Adipocyte (in vitro differentiated cells): ENCODE measurements around the gene TWF2.
A peak's percentile ranks its signal among the peaks of the same experiment; 100 is the strongest.

Experiments
- DNase-seq: peaks from one replicate; pipeline ENCODE4 v3.0.0-alpha.2; 2015; ENCODE audit warnings: low read depth
- H3K27me3 ChIP-seq: replicated peaks from 2 replicates; pipeline ENCODE4 v1.7.0; 2013; ENCODE audit warnings: mild to moderate bottlenecking, low read length, moderate library complexity; ENCODE audit not compliant: control insufficient read depth, insufficient read depth
- H3K36me3 ChIP-seq: 2 replicates; pipeline ENCODE4 v1.7.0; 2013; ENCODE audit warnings: low read length, mild to moderate bottlenecking, moderate library complexity; ENCODE audit not compliant: control insufficient read depth, insufficient read depth, severe bottlenecking
- H3K4me1 ChIP-seq: 2 replicates; pipeline ENCODE4 v1.7.0; 2013; ENCODE audit warnings: mild to moderate bottlenecking, low read length, moderate library complexity; ENCODE audit not compliant: control insufficient read depth, insufficient read depth
- H3K4me3 ChIP-seq: 2 replicates; pipeline ENCODE4 v1.7.0; 2013; ENCODE audit warnings: mild to moderate bottlenecking, low read length, moderate library complexity
- H3K9ac ChIP-seq: 2 replicates; pipeline ENCODE4 v1.7.0; 2013; ENCODE audit warnings: mild to moderate bottlenecking, low read length, moderate library complexity
- H3K9me3 ChIP-seq: 2 replicates; pipeline ENCODE4 v1.7.0; 2013; ENCODE audit warnings: mild to moderate bottlenecking, low read length, moderate library complexity; ENCODE audit not compliant: control insufficient read depth

Gene TWF2

GRCh38 chr3:52196977-52197376 is 42.0 kb downstream of the TWF2 start:
- Histone ChIP-seq H3K4me1 (peaks cover 64% of the 10 kb centered on the region), H3K36me3 (peaks cover 13% of the 10 kb centered on the region), H3K9me3 (no peaks in the 10 kb centered on the region), H3K9ac (peak overlapping the region; percentile 95), H3K4me3 (peak overlapping the region; percentile 91), H3K27me3 (no peaks in the 10 kb centered on the region)
- no peak for DNase-seq

DNA sequence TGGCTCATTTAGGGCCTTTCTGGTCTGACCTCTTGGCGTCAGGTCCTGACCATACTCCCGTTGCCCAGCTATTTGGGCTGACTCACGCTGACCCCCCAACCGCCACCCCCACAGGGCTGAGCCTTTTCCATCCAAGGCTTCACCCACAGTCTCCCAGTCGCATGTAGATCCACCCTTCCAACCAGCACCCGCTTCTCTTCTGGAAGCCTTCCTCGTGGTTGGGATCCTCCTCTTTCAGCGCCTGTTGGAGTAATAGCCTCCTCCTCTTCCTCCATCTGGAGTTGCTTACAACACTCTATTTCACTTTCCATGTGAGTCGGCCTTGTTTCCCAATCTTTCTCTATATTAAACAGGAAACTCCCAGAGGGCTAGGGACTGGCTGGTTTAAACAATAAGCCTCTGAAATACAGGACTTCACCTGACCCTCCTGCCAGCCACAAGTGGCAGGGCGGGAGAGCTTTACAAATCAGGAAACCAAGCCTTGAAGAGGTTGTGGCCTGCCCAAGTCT is 43.1 kb downstream of the TWF2 start:
- Histone ChIP-seq H3K9me3 (no peaks in the 10 kb centered on the region), H3K9ac (peak overlapping the region; percentile 25), H3K27me3 (no peaks in the 10 kb centered on the region), H3K36me3 (peaks cover 5% of the 10 kb centered on the region), H3K4me1 (peaks cover 62% of the 10 kb centered on the region), H3K4me3 (peak overlapping the region; percentile 13)
- peak; percentile 79 for DNase-seq

DNA sequence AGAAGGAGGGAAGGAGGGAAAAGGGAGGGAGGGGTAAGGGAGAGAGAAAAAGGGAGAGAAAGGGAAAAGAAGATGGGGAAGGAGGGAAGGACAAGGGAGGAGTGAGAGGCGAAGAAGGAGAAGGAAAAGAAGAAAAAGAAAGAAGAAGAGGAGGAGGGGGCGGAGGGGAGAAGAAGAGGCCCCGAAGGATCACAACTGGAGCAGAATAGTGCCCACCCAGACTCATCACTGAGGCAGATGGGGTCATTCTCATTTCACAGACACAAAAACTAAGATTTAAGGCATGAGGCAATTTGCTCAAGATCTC is 43.7 kb downstream of the TWF2 start:
- peak overlapping the region; percentile 13 for H3K4me3 ChIP-seq
- peaks cover 62% of the 10 kb centered on the region for H3K4me1 ChIP-seq
- no peak overlapping the region for H3K9ac ChIP-seq
- no peak for DNase-seq
- peaks cover 5% of the 10 kb centered on the region for H3K36me3 ChIP-seq
- H3K9me3 ChIP-seq: no peaks in the 10 kb centered on the region
- H3K27me3 ChIP-seq: no peaks in the 10 kb centered on the region

GRCh38 chr3:52194485-52195290 is 44.3 kb downstream of the TWF2 start:
- Histone ChIP-seq H3K9ac (no peak overlapping the region), H3K4me3 (no peak overlapping the region), H3K4me1 (peaks cover 62% of the 10 kb centered on the region), H3K36me3 (peaks cover 3% of the 10 kb centered on the region), H3K9me3 (no peaks in the 10 kb centered on the region), H3K27me3 (no peaks in the 10 kb centered on the region)
- DNase-seq: no peak

DNA sequence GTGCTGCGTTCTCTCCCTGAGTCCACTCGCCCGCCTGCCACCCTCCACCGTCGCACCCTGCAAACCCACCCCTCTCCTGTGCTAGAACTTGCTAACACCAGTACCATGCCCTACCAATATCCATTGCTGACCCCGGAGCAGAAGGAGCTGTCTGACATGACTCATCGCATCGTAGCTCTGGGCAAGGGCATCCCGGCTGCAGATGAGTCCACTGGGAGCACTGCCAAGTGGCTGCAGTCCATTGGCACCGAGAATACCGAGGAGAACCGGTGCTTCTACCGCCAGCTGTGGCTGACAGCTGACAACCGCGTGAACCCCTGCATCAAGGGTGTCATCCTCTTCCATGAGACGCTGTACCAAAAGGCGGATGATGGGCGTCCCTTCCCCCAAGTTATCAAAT is 45.9 kb downstream of the TWF2 start:
- Histone ChIP-seq H3K27me3 (no peaks in the 10 kb centered on the region), H3K36me3 (no peaks in the 10 kb centered on the region), H3K4me3 (no peak overlapping the region), H3K9me3 (no peaks in the 10 kb centered on the region), H3K9ac (no peak overlapping the region), H3K4me1 (peaks cover 52% of the 10 kb centered on the region)
- peak; percentile 33 for DNase-seq

DNA sequence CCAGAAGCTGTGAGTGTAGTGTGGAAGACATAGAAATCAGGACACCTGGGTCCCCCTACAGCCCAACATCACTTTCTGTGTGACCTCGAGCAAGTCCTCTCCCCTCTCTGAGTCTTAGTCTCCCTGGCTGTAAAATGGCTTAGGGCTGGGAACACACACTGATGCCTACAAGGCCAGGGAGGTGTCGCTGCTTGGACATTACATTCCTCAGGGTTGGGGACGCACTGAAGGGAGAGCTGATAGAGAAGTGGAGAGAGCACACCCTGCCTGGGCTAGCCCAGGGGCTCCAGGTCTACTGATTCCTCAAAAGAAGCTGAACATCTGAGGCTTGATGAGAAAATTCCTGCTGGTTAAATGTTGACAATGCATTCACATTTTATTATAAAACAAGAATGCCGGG is 47.3 kb downstream of the TWF2 start:
- no peak overlapping the region for H3K4me3 ChIP-seq
- no peak for DNase-seq
- no peaks in the 10 kb centered on the region for H3K36me3 ChIP-seq
- no peaks in the 10 kb centered on the region for H3K27me3 ChIP-seq
- H3K9me3 ChIP-seq: no peaks in the 10 kb centered on the region
- peaks cover 41% of the 10 kb centered on the region for H3K4me1 ChIP-seq
- no peak overlapping the region for H3K9ac ChIP-seq

DNA sequence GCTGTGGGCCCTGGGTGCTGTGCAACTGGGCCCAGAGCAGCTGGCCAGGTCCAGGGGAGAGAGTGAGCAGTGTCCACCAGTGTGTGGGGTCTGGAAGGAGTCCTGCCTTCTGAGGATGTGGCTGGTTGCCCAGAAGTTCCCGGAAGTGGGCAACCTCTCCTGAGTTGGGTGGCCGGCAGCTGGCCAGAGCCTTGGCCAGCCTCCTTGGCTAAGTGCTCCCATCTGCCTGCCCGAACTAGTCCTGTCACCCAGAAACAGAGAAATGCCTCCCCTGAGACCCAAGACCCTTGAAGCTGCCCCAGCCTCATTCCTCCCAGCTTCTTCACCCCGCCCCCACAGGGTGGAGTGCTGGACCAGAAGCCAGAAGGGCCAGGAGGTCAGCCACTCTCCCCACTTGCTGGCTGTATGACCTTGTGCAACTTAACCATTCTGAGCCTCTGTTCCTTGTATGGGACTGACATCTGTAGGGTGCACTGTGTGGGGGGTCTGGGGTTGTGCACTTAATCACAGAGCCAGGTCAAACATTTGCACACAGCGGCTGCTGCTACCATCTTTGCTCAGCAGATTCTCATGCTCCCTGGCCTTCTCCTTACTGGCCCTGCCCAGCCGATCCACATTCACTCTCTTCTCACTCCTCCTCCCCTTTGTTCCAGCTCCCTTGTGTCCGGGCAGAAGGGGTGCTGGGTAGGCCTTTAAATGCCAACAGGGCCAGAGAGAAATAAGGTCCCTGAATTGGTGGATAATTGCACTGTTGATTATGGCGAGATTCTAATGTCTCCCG is 48.5 kb downstream of the TWF2 start:
- H3K36me3 ChIP-seq: no peaks in the 10 kb centered on the region
- no peak overlapping the region for H3K9ac ChIP-seq
- peaks cover 29% of the 10 kb centered on the region for H3K4me1 ChIP-seq
- no peaks in the 10 kb centered on the region for H3K9me3 ChIP-seq
- DNase-seq: peak; percentile 25
- H3K27me3 ChIP-seq: no peaks in the 10 kb centered on the region
- no peak overlapping the region for H3K4me3 ChIP-seq

DNA sequence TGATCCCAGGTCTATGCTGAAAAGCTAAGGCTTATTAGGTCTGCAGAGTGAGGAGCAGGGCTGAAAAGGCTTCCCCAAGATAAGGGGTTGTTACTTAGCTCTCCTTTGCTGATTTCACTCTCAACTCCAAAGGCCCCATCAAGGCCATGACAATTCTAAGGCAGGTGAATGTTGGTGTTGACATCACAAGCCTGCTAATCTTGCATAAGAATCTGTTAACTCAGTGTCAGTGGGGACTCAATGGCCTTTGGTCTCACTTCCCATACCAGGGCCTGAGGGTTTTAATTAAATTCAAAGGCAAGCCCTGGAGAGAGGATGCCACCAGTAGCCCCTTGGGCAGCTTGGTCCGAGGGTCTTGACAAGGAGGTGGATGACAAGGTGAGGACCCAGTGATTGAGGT is 50.4 kb downstream of the TWF2 start:
- no peak for DNase-seq
- H3K9ac ChIP-seq: no peak overlapping the region
- no peaks in the 10 kb centered on the region for H3K36me3 ChIP-seq
- H3K27me3 ChIP-seq: no peaks in the 10 kb centered on the region
- H3K4me3 ChIP-seq: no peak overlapping the region
- no peaks in the 10 kb centered on the region for H3K9me3 ChIP-seq
- peaks cover 27% of the 10 kb centered on the region for H3K4me1 ChIP-seq

DNA sequence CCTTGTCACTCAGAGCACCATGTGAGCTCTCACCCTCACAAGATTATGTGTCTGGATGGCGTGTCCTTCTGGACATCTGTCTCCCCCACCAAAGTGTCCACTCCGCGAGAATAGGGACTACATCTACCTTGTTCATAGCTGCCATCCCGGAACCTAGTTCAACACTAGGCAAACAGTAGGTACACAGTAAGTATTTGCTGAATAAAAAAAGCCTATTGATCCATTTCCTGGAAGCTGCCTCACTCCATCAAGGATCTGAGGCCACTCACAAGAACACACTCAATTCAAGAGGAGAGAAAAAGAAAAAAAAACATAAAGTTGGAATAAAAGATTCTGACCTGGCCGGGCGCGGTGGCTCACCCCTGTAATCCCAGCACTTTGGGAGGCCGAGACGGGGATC is 52.2 kb downstream of the TWF2 start:
- Histone ChIP-seq H3K4me1 (peaks cover 26% of the 10 kb centered on the region), H3K27me3 (no peaks in the 10 kb centered on the region), H3K9ac (no peak overlapping the region), H3K4me3 (no peak overlapping the region), H3K9me3 (no peaks in the 10 kb centered on the region), H3K36me3 (no peaks in the 10 kb centered on the region)
- DNase-seq: no peak

DNA sequence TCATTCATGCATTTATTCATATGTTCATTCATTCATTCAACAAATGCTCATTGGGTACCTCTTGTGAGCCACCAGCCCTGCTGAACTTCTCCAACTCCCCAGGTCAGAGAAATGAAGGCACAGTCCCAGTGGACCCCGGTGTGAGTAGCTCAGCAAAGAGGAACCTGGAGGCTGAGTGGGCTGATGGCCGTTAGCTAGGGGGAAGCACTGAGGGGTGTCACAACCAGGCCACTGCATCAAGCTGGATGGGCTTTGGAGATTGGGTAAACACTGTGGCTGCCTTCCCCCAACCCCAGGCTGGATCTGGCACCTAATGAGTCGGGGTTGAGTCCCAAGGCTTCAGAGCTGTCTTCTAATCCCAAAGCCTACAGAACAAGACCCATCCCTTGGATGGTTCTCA is 53.1 kb downstream of the TWF2 start:
- no peak overlapping the region for H3K4me3 ChIP-seq
- H3K9ac ChIP-seq: no peak overlapping the region
- H3K27me3 ChIP-seq: no peaks in the 10 kb centered on the region
- H3K4me1 ChIP-seq: peaks cover 23% of the 10 kb centered on the region
- H3K36me3 ChIP-seq: no peaks in the 10 kb centered on the region
- no peak for DNase-seq
- H3K9me3 ChIP-seq: no peaks in the 10 kb centered on the region

GRCh38 chr3:52185311-52185710 is 53.6 kb downstream of the TWF2 start:
- no peaks in the 10 kb centered on the region for H3K36me3 ChIP-seq
- H3K9me3 ChIP-seq: no peaks in the 10 kb centered on the region
- no peak overlapping the region for H3K9ac ChIP-seq
- peaks cover 18% of the 10 kb centered on the region for H3K4me1 ChIP-seq
- no peak for DNase-seq
- H3K27me3 ChIP-seq: no peaks in the 10 kb centered on the region
- no peak overlapping the region for H3K4me3 ChIP-seq
